ENCODE measurements around the gene METTL16. TPM values are rescaled to one million over a fixed set of nuclear protein-coding genes. Genes with fewer than 3 reads are reported as not detected.

Gene METTL16
- total and polyA plus RNA-seq, 2 donors from 2014 or later = 18.0 to 37.2 TPM

DNA sequence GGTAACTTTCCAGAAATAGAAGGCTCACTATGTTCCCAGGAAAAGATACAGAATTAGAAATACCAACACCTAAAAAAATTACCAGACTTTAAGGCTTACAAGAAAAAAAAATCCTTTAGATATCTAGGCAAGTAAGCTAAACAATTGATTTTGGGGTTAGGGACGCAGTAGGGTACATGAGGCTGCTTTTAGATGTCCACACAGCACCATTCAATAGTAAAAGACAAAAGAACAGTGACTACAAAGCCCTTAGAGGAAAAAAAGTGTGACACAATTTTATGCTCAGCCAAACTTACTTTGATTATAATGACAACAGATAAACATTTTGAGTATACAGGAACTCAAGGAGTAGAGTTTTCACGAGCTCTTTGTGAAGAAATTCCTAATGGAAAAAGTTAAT is 29.9 kb downstream of the METTL16 start:
- no peak for FAIRE-seq

DNA sequence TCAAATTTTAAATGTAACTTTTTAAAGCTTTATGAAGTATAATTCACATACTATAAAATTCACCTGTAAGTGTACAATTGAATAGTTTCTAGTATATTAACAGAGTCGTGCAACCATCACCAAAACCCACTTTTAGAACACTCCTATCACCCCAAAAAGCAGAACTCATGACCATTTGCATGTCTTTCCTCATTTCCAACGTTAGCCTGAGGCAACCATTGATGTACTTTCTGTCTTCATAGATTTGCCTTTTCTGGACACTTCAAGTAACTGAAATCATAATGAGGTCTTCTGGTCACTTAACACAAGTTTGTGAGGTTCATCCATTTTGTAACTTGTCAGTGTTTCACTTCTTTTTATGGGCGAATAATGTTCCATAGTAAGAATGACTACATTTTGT is 33.2 kb downstream of the METTL16 start:
- TF ChIP-seq, protein P1, sequence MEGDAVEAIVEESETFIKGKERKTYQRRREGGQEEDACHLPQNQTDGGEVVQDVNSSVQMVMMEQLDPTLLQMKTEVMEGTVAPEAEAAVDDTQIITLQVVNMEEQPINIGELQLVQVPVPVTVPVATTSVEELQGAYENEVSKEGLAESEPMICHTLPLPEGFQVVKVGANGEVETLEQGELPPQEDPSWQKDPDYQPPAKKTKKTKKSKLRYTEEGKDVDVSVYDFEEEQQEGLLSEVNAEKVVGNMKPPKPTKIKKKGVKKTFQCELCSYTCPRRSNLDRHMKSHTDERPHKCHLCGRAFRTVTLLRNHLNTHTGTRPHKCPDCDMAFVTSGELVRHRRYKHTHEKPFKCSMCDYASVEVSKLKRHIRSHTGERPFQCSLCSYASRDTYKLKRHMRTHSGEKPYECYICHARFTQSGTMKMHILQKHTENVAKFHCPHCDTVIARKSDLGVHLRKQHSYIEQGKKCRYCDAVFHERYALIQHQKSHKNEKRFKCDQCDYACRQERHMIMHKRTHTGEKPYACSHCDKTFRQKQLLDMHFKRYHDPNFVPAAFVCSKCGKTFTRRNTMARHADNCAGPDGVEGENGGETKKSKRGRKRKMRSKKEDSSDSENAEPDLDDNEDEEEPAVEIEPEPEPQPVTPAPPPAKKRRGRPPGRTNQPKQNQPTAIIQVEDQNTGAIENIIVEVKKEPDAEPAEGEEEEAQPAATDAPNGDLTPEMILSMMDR (IDR thresholded peaks at IDR 0.05; ENCODE audit: borderline replicate concordance, extremely low read depth, insufficient read depth) = no peak
- DNase-seq (no peak), FAIRE-seq (no peak)
- no peaks in the 10 kb centered on the region for H3K27me3 ChIP-seq (ENCODE audit: control insufficient read depth, insufficient read depth, low read length)
- no peak overlapping the region for H3K4me3 ChIP-seq (ENCODE audit: low read length in 3 of 3)
- intact Hi-C loops (cut with DNase I) = no loop called here
- H3K36me3 ChIP-seq (ENCODE audit: control insufficient read depth in 2 of 3, insufficient read depth in 3 of 3, low read length in 3 of 3) = peaks cover 4 to 22% (median 14%) of the 10 kb centered on the region in 3 donors
- peaks cover 0 to 3% (median 0%) of the 10 kb centered on the region in 3 donors for H3K4me1 ChIP-seq (ENCODE audit: control insufficient read depth in 2 of 3, insufficient read depth in 2 of 3, low read depth in 1 of 3, low read length in 3 of 3)
- H3K27ac ChIP-seq (ENCODE audit: low read depth in 2 of 2, low read length in 2 of 2) = no peak overlapping the region
- no peaks in the 10 kb centered on the region for H3K9me3 ChIP-seq (ENCODE audit: control insufficient read depth in 2 of 3, insufficient read depth in 1 of 3, low read length in 3 of 3)
- no peak overlapping the region for H3K9ac ChIP-seq (ENCODE audit: low read length in 3 of 3)

More for the DNA sequence above, 29.9 kb downstream of the METTL16 start:
- Histone ChIP-seq H3K9me3 (ENCODE audit: control insufficient read depth in 2 of 3, insufficient read depth in 1 of 3, low read length in 3 of 3) (no peaks in the 10 kb centered on the region), H3K4me1 (ENCODE audit: control insufficient read depth in 2 of 3, insufficient read depth in 2 of 3, low read depth in 1 of 3, low read length in 3 of 3) (peaks cover 0 to 5% (median 0%) of the 10 kb centered on the region in 3 donors), H3K4me3 (ENCODE audit: low read length in 3 of 3) (no peak overlapping the region), H3K27ac (ENCODE audit: low read depth in 2 of 2, low read length in 2 of 2) (no peak overlapping the region), H3K9ac (ENCODE audit: low read length in 3 of 3) (no peak overlapping the region), H3K27me3 (ENCODE audit: control insufficient read depth, insufficient read depth, low read length) (no peaks in the 10 kb centered on the region), H3K36me3 (ENCODE audit: control insufficient read depth in 2 of 3, insufficient read depth in 3 of 3, low read length in 3 of 3) (peaks cover 2 to 7% (median 3%) of the 10 kb centered on the region in 3 donors)
- TF ChIP-seq, protein P1 (IDR thresholded peaks at IDR 0.05; ENCODE audit: borderline replicate concordance, extremely low read depth, insufficient read depth) = no peak
- DNase-seq = no peak
- intact Hi-C loops (cut with DNase I) = no loop called here

DNA sequence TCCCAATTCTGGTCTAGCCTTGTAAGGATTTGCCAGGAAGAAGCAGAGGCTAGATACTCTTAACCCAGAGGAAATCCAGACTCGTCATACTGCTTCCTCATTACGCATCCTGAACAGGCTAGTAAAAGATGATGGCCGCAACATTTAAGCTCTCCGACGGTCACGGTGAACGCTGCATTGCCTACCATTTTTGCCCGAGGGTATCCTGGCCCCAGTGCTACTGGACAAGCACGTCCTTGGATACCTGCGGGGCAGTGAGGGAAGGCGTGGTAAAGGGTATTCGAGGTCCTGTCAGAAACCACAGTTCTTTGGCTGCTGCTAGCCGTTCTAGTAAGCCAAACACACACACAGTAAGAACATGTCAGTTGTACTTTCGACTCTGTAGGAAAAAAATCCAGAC is 36.6 kb downstream of the METTL16 start:
- no peaks in the 10 kb centered on the region for H3K4me1 ChIP-seq (ENCODE audit: control insufficient read depth in 2 of 3, insufficient read depth in 2 of 3, low read depth in 1 of 3, low read length in 3 of 3)
- H3K9me3 ChIP-seq (ENCODE audit: control insufficient read depth in 2 of 3, insufficient read depth in 1 of 3, low read length in 3 of 3) = no peaks in the 10 kb centered on the region
- intact Hi-C loops (cut with DNase I) = no loop called here
- no peak for DNase-seq
- no peak overlapping the region for H3K9ac ChIP-seq (ENCODE audit: low read length in 3 of 3)
- no peak for FAIRE-seq
- H3K27ac ChIP-seq (ENCODE audit: low read depth in 2 of 2, low read length in 2 of 2) = no peak overlapping the region
- no peak overlapping the region for H3K4me3 ChIP-seq (ENCODE audit: low read length in 3 of 3)
- H3K36me3 ChIP-seq (ENCODE audit: control insufficient read depth in 2 of 3, insufficient read depth in 3 of 3, low read length in 3 of 3) = peaks cover 4 to 27% (median 14%) of the 10 kb centered on the region in 3 donors
- TF ChIP-seq, protein P1 (IDR thresholded peaks at IDR 0.05; ENCODE audit: borderline replicate concordance, extremely low read depth, insufficient read depth) = no peak
- H3K27me3 ChIP-seq (ENCODE audit: control insufficient read depth, insufficient read depth, low read length) = no peaks in the 10 kb centered on the region

DNA sequence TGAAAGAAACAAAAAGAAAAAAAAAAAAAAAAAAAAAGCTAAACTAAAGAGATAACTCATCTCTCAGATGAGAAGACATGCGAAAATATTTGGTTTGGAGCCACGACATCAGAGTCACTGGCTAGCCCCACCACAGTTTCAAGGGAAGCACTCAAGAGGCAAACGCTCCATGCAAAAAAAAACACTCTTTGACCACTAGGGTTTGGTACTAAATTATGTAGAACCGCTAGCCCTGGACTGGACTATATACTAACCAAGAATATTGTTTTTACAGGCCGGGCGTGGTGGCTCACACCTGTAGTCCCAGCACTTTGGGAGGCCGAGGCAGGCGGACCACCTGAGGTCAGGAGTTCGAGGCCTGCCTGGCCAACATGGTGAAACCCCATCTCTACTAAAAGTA is 37.3 kb downstream of the METTL16 start:
- Histone ChIP-seq H3K9me3 (ENCODE audit: control insufficient read depth in 2 of 3, insufficient read depth in 1 of 3, low read length in 3 of 3) (no peaks in the 10 kb centered on the region), H3K27ac (ENCODE audit: low read depth in 2 of 2, low read length in 2 of 2) (no peak overlapping the region), H3K4me1 (ENCODE audit: control insufficient read depth in 2 of 3, insufficient read depth in 2 of 3, low read depth in 1 of 3, low read length in 3 of 3) (no peaks in the 10 kb centered on the region), H3K9ac (ENCODE audit: low read length in 3 of 3) (no peak overlapping the region), H3K36me3 (ENCODE audit: control insufficient read depth in 2 of 3, insufficient read depth in 3 of 3, low read length in 3 of 3) (peaks cover 2 to 30% (median 14%) of the 10 kb centered on the region in 3 donors), H3K4me3 (ENCODE audit: low read length in 3 of 3) (no peak overlapping the region), H3K27me3 (ENCODE audit: control insufficient read depth, insufficient read depth, low read length) (no peaks in the 10 kb centered on the region)
- TF ChIP-seq, protein P1 (IDR thresholded peaks at IDR 0.05; ENCODE audit: borderline replicate concordance, extremely low read depth, insufficient read depth) = no peak
- DNase-seq (no peak), FAIRE-seq (no peak)
- intact Hi-C loops (cut with DNase I) = no loop called here

Data from kidney (tissue), 14 donors.